ENCODE measurements around the gene TEPSIN.

The TEPSIN gene

DNA sequence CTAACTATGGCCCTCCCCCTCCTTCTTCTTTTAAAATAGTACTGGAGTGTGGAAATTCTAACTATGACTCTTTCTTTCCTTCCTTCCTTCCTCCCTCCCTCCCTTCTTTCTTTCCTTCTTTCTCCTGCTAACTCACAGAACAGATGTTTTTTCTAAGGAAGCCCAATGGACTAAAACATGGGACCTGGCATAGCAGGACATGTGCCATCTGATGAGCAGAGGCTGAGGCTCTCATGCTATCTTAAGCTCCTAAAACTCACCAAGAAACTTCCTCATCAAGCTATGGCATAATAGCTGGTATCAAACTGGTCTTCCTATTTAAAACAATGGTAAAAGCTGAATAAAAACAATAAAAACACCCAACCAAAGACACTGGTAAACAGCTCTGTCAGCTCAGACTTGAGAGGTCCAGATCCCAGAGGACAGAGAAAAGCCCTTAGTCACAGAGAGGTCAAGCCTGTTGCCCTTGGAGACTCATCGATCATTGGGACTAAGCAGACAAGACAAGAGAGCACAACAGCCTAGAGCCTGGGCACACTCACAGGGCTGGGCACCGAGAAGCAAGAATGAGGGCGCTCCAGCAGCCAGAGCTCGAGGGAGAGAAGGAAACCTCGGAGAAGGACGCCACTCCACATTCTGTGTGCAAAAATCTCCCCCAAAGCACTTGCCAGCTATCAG is 28.7 kb upstream of the TEPSIN start:
- no peak for DNase-seq

DNA sequence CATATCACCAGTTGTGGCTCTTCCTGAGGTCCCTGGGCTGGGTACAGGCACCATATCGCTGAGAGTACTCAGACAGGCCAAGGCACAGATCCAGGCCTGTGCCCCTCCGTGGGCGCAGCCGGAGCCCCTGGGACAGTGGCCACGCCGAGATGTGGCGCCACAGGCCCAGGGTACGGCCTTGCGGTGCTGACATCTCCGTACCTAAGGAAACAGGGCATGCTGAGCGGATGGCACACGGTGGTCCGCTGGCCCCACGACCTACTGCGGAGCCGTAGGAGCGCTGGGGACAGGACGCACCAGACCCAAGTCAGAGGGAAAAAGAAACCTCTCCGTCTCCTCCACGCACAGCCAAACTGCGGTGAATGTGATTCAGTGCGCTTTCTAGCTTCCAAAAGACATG is 26.7 kb upstream of the TEPSIN start:
- no peak for DNase-seq

DNA sequence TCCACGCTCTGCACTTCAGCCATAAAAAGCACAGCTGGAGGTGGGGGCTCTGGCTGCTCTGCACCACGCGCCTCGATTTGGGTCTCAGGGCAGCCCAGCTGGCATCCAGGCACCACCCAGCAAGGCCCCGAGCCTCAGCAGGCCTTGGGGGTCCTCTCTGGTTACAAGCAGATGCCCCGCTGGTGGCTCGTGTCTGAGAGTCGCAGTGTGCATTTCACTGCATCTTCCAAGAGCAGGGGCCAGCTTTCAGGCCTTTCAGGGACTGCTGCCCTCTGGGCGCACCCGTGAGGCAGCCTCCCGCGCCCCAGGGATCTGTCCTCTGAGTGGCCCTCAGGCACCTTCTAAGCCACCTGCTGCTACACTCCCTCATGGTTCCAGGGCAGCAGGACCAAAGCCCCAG is 25.8 kb upstream of the TEPSIN start:
- DNase-seq: no peak

DNA sequence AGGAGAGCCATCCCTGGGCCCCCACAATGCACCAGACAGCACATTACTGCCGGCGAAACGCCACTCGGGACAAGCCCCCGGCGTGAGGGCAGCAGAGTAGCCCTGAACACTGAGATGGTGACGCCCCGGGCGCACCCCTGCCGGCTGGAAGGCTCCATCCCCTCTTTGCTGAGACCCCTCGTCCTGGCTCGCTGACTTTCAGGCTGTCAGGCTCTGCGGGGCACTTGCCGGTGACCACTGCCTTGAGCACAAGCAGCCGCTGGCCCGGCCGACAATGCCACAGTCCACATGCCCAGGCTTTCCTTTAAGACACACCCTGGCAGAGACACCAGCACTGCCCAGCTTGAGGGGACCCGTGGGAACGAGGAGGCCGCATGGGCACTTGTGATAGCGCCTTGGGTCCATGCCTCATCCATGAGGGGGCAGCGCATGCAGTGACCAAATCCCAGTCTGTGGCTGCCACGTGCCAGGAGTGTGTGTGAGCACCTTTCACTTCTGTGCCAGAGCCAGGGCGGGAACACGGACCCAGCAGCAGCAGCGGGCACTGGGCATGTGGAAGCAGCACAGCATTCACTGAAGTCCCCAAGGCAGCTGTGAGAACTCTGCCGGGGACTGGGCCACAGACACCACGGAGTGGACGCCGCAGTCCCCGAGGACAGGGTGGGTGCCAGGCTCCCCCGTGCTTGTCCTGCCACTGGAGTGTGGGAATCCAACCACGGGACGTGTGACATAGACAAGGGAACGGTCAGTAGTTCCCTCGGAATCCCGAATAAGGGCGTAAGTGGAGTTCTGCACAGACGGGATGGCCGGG is 24.7 kb upstream of the TEPSIN start:
- no peak for DNase-seq

DNA sequence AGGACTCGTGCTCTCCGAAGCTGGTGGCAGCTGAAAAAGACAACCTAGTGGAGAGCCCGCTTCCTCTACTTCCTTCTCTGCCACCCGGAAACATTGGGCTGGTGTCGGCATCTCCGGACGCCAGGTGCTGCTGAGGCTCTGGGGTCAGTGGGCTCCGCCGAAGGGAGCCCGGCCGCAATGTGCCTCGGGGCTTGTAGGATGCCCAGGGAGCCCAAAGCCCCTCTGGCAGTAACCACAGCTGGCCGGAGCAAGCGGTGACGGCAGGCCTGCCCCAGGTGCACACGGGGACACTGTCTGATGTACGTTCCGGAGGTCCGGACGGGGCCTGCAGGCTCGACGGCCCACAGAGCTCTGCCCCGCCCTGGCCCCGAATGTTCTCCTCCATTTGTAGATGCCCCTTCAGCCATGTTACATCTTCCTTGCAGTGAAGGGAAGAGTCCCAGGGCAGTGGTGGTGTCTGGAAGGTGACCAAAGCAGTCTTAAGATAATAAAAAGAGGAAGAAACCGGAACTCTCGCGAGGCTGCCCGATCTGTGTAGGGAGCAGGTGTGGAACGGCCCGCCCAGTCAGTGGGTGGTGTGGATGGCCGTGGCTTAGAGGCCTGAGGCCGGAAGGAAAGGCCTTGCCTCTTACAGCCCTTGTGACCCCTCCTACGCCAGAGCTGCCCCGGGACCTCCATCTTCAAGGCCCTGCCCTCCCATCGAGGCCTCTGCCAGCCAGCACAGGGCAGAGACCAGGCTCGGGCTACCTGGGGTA is 22.9 kb upstream of the TEPSIN start:
- no peak for DNase-seq

DNA sequence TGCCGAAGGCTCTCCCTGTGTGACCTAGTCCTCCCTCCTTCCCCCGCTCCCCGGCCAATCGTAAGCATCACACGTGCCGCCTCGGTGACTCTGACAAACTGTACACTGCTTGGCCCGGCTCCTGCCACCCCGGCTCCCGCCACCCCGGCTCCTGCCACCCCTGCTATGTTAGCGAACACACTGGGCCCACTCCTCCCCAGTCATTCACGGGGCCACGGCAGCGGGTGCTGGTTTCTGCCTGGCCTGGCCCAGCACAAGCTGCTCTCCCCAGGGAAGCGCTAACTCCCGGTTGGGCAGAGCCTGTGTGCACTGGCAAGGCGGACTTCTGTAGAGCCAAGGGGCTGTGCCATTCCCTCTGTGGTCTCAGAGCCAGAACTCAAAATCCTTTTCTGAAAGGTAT is 22.2 kb upstream of the TEPSIN start:
- no peak for DNase-seq

DNA sequence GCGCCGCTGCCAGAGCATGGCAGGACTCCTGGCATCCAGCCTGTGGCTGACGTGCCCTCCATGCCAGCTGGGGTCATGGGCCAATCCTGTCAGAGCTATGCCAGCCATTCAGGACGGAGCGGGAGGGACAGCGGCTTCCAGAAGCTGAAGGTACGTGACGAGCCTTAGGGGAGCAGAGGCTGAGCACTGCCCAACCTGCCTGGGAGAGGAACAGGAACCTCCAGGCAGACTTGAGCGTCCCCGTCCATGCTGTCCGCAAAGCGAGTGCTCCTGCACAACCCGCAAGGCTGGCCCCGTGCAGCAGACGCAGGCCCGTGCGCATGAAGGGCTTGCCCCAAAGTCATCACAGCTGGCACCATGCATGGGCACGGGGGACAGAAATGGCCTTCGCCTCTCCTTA is 21.8 kb upstream of the TEPSIN start:
- DNase-seq: no peak

- DNase-seq: no peak
Observed at GRCh38 chr17:81260171-81260570, 21.3 kb upstream of the TEPSIN start.

DNA sequence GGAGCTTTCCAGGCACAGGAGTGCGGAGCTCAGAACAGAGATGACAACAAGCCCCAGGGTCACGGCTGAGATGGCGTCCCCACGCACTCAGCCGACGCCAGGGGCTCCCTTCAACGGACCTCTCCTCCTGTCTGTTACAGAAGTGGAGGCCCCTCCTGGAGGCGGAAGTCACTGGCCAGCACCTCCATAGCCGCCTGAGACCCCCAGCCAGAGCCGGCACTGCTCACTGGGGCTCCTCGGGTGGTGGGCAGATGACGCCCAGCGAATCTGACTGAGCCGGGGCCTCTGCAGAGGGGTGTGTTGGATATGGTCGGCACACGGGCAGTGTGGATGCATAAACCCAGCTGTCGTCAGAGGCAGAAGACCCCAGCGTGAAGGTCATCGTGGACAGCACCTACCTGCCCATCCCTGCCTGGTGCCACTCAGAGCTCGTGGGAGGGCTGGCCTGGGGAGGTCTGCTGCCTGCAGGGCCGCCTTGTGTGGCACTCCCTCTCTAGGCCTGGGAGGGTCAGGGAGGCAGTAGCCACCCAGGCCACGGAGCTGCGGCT is 20.3 kb upstream of the TEPSIN start:
- DNase-seq: no peak

- no peak for DNase-seq
Observed at GRCh38 chr17:81258292-81258691, 19.4 kb upstream of the TEPSIN start.

GRCh38 chr17:81257533-81257932 is 18.7 kb upstream of the TEPSIN start:
- DNase-seq: no peak

DNA sequence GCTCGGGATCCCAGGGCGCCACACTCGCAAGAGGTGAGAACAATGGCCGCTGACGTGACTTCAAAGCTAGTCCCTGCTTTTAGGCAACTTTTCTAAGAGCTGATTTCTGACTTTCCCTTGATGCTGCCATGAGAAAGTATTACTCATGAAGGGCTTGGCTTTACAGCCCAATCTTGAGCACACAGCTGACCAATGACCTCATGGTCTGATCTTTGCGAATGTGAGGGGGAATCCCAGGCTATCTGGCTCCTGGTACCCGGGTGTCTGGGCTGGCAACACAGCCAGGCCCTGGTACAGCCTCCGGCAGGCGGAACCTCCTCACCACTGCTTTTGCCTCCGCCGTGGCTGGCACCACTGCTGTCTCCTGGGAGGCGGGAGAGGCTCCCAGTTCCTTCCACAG is 17.8 kb upstream of the TEPSIN start:
- no peak for DNase-seq

- DNase-seq: no peak
Observed at GRCh38 chr17:81254955-81255717, 16.3 kb upstream of the TEPSIN start.

DNA sequence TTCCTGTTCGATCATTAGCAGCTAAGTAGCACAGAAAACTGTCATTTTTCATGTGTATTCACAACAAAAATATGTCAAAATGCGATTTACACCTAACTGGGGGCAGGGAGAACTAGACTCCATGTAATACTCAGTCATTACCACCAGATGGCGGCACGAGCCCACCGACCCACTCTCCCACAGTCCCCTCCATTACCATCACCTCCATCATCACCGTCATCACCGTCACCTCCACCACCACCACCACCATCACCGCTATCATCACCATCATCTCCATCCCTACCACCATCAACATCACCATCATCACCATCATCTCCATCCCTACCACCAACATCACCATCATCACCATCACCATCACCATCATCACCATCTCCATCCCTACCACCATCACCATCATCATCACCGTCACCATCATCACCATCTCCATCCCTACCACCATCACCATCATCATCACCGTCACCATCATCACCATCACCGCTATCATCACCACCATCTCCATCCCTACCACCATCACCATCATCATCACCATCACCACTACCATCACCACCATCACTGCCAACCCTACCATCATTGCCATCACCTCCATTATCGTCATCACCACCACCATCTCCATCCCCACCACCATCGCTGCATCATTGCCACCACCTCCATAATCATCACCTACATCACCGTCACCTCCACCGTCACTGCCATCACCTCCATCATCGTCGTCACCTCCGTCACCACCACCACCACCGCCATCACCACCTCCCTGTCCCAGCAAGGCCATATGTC is 14.7 kb upstream of the TEPSIN start:
- DNase-seq: peak; percentile 39

GRCh38 chr17:81252987-81253329 is 14.1 kb upstream of the TEPSIN start:
- DNase-seq: no peak

GRCh38 chr17:81252326-81252986 is 13.6 kb upstream of the TEPSIN start:
- no peak for DNase-seq

- peak; percentile 83 for DNase-seq
Observed at GRCh38 chr17:81251709-81252301, 12.9 kb upstream of the TEPSIN start.

- DNase-seq: peak; percentile 67
Observed at GRCh38 chr17:81251094-81251708, 12.3 kb upstream of the TEPSIN start.

DNA sequence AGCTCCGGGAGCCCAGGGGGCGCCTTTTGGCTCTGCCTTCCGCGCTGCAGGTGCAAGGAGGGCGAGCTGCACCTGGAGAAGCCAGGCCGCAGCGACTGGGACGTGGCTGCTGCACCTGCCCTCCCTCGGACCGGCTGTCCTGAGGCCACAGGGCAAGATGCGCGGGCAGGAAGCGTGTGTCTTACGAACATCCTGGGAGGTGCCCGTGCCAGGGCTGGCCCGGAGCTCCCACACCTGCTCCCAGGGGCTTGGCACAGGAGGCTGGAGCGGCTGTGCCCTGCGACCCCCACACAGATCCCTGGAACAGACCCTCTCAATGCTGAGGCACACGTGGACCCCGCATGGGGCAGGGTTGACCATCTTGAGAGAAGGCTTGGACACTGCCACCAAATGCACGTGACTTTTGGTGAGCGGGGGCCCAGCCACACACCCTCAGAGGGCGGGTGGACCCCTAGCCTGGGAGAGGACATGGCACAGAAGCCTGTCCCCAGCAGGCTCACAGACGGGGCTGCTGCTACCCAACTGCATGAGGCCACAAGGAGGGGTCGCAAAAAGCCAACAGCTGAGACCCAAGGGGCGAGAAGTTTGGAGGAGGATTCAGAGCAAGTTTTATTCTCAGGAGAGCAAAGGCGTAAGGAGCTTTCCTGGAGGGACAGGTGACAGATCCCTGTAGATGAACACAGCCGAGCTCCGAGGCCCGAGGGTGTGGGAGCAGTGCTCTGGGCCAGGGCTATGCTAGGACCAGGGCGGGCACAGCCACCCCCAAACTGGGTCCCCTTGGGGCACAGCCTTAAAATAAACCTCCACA is 11.6 kb upstream of the TEPSIN start:
- peak; percentile 21 for DNase-seq
